ENCODE data around the gene TBXAS1. TPM values are rescaled to one million over a fixed set of nuclear protein-coding genes. Genes with fewer than 3 reads are reported as not detected.

The TBXAS1 gene
- total RNA-seq, 2 experiments from 2014 or later: 5.5 to 6.0 TPM

GRCh38 chr7:139876622-139877283 lies 47.7 kb downstream of the TBXAS1 start:
- intact Hi-C loops (cut with DNase I, micrococcal nuclease): no loop called here
- H3K36me3 Mint-ChIP-seq (ENCODE audit: low read depth): no peaks in the 10 kb centered on the region
- DNase-seq (no peak), ATAC-seq (ENCODE audit: poor library complexity) (no peak)
- no peaks in the 10 kb centered on the region for H3K4me1 Mint-ChIP-seq (ENCODE audit: low read depth)
- H3K4me3 Mint-ChIP-seq: no peak overlapping the region
- ChIA-PET CTCF (no interaction called here), POLR2A (no interaction called here)
- Histone ChIP-seq H3K27me3 (ENCODE audit: control insufficient read depth in 1 of 2, insufficient read depth in 2 of 2, low read length in 2 of 2) (no peaks in the 10 kb centered on the region), H3K4me3 (ENCODE audit: low read length) (no peak overlapping the region), H3K9me3 (ENCODE audit: control insufficient read depth in 1 of 2, insufficient read depth in 1 of 2, low read length in 2 of 2) (no peaks in the 10 kb centered on the region), H3K36me3 (ENCODE audit: insufficient read depth, low read length) (peaks cover 2% of the 10 kb centered on the region), H3K27ac (ENCODE audit: low read depth in 1 of 2, low read length in 2 of 2) (no peak overlapping the region), H3K4me1 (ENCODE audit: insufficient read depth, low read length) (no peaks in the 10 kb centered on the region)
- no peaks in the 10 kb centered on the region for H3K9me3 Mint-ChIP-seq
- no peak overlapping the region for H3K27ac Mint-ChIP-seq
- H3K27me3 Mint-ChIP-seq: no peaks in the 10 kb centered on the region
- no peak for TF ChIP-seq CTCF (IDR thresholded peaks at IDR 0.05)

GRCh38 chr7:139883814-139884213 lies 54.8 kb downstream of the TBXAS1 start:
- Mint-ChIP-seq H3K36me3 (ENCODE audit: low read depth) (no peaks in the 10 kb centered on the region), H3K27ac (no peak overlapping the region), H3K4me1 (ENCODE audit: low read depth) (no peaks in the 10 kb centered on the region), H3K27me3 (no peaks in the 10 kb centered on the region), H3K4me3 (no peak overlapping the region), H3K9me3 (no peaks in the 10 kb centered on the region)
- no peaks in the 10 kb centered on the region for H3K27me3 ChIP-seq (ENCODE audit: control insufficient read depth in 1 of 2, insufficient read depth in 2 of 2, low read length in 2 of 2)
- H3K27ac ChIP-seq (ENCODE audit: low read depth in 1 of 2, low read length in 2 of 2): no peak overlapping the region
- ChIA-PET CTCF (no interaction called here), POLR2A (no interaction called here)
- ATAC-seq (ENCODE audit: poor library complexity) (no peak), DNase-seq (no peak)
- intact Hi-C loops (cut with DNase I, micrococcal nuclease): no loop called here
- no peaks in the 10 kb centered on the region for H3K4me1 ChIP-seq (ENCODE audit: insufficient read depth, low read length)
- no peaks in the 10 kb centered on the region for H3K9me3 ChIP-seq (ENCODE audit: control insufficient read depth in 1 of 2, insufficient read depth in 1 of 2, low read length in 2 of 2)
- no peaks in the 10 kb centered on the region for H3K36me3 ChIP-seq (ENCODE audit: insufficient read depth, low read length)
- no peak overlapping the region for H3K4me3 ChIP-seq (ENCODE audit: low read length)
- TF ChIP-seq CTCF (IDR thresholded peaks at IDR 0.05): no peak

GRCh38 chr7:139884441-139884840 lies 55.4 kb downstream of the TBXAS1 start:
- Histone ChIP-seq H3K4me3 (ENCODE audit: low read length) (no peak overlapping the region), H3K4me1 (ENCODE audit: insufficient read depth, low read length) (no peaks in the 10 kb centered on the region), H3K27ac (ENCODE audit: low read depth in 1 of 2, low read length in 2 of 2) (no peak overlapping the region), H3K36me3 (ENCODE audit: insufficient read depth, low read length) (no peaks in the 10 kb centered on the region), H3K27me3 (ENCODE audit: control insufficient read depth in 1 of 2, insufficient read depth in 2 of 2, low read length in 2 of 2) (no peaks in the 10 kb centered on the region), H3K9me3 (ENCODE audit: control insufficient read depth in 1 of 2, insufficient read depth in 1 of 2, low read length in 2 of 2) (no peaks in the 10 kb centered on the region)
- ATAC-seq (ENCODE audit: poor library complexity) (no peak), DNase-seq (no peak)
- Mint-ChIP-seq H3K9me3 (no peaks in the 10 kb centered on the region), H3K4me3 (no peak overlapping the region), H3K4me1 (ENCODE audit: low read depth) (no peaks in the 10 kb centered on the region), H3K27ac (no peak overlapping the region), H3K27me3 (no peaks in the 10 kb centered on the region), H3K36me3 (ENCODE audit: low read depth) (no peaks in the 10 kb centered on the region)
- CTCF ChIA-PET: no interaction called here
- intact Hi-C loops (cut with DNase I, micrococcal nuclease): no loop called here
- POLR2A ChIA-PET: no interaction called here
- no peak for TF ChIP-seq CTCF (IDR thresholded peaks at IDR 0.05)
